Ishikawa (cell line): ENCODE measurements around the gene GPR137C.

Experiments
- CEBPB ChIP-seq: IDR thresholded peaks from 2 replicates; pipeline ENCODE4 v1.6.1; 2012
- CREB1 ChIP-seq: IDR thresholded peaks from 2 replicates; pipeline ENCODE4 v1.6.1; 2012; ENCODE audit warnings: low read depth
- EGR1 ChIP-seq: IDR thresholded peaks from 2 replicates; pipeline ENCODE4 v1.6.1; 2012
- EP300 ChIP-seq: IDR thresholded peaks from 2 replicates; pipeline ENCODE4 v1.6.1; 2012; ENCODE audit warnings: borderline replicate concordance
- FOXM1 ChIP-seq: IDR thresholded peaks from 2 replicates; pipeline ENCODE4 v1.6.1; 2012; ENCODE audit warnings: low read depth, borderline replicate concordance
- NFIC ChIP-seq: IDR thresholded peaks from 2 replicates; pipeline ENCODE4 v1.6.1; 2012
- RAD21 ChIP-seq: IDR thresholded peaks from 2 replicates; pipeline ENCODE4 v1.6.1; 2012; ENCODE audit warnings: low read depth
- REST ChIP-seq: IDR thresholded peaks from 2 replicates; pipeline ENCODE4 v1.6.1; 2012; ENCODE audit warnings: low read depth, mild to moderate bottlenecking
- TAF1 ChIP-seq: IDR thresholded peaks from 2 replicates; pipeline ENCODE4 v1.6.1; 2012; ENCODE audit warnings: low read depth, mild to moderate bottlenecking
- TCF12 ChIP-seq: IDR thresholded peaks from 2 replicates; pipeline ENCODE4 v1.6.1; 2012; ENCODE audit warnings: low read depth
- TEAD4 ChIP-seq: IDR thresholded peaks from 2 replicates; pipeline ENCODE4 v1.6.1; 2012
- USF1 ChIP-seq: IDR thresholded peaks from 2 replicates; pipeline ENCODE4 v1.6.1; 2012
- YY1 ChIP-seq: IDR thresholded peaks from 2 replicates; pipeline ENCODE4 v1.6.1; 2012; ENCODE audit warnings: low read depth
- ZBTB7A ChIP-seq: IDR thresholded peaks from 2 replicates; pipeline ENCODE4 v1.6.1; 2012; ENCODE audit warnings: low read depth
- TF ChIP-seq, protein P1 (sequence below): IDR thresholded peaks from 2 replicates; pipeline ENCODE4 v1.6.1; 2012

GPR137C gene

DNA sequence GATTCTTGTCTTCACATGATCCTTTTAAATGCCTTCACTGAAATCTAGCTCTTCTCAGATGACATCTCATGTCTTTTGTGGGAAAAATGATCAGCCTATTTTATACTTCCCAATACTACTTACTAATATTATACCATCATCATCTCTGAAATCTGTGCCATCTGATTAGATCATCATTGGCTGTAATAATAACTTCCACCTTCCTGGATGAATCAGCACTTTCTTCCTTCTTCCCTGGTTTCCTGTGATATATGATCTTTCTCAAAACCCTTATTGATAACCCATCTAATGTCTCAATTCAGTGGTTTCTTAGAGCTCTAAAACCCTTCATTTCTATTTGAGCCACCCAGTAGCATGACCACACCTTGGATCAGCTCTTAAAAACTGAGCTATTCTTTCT, 30.9 kb downstream of the GPR137C start:
- TF ChIP-seq USF1 = no peak
- TF ChIP-seq, protein P1, sequence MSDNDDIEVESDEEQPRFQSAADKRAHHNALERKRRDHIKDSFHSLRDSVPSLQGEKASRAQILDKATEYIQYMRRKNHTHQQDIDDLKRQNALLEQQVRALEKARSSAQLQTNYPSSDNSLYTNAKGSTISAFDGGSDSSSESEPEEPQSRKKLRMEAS = no peak
- no peak for TF ChIP-seq TEAD4
- TF ChIP-seq NFIC = no peak
- TF ChIP-seq RAD21 = no peak
- TF ChIP-seq CEBPB = no peak
- TF ChIP-seq REST = no peak
- TF ChIP-seq FOXM1 = no peak
- TF ChIP-seq TCF12 = no peak
- no peak for TF ChIP-seq EGR1
- no peak for TF ChIP-seq ZBTB7A
- TF ChIP-seq CREB1 = no peak
- no peak for TF ChIP-seq EP300
- TF ChIP-seq YY1 = no peak
- TF ChIP-seq TAF1 = no peak

- no peak for TF ChIP-seq REST
- TF ChIP-seq ZBTB7A = no peak
- no peak for TF ChIP-seq TAF1
- TF ChIP-seq YY1 = no peak
- TF ChIP-seq CEBPB = no peak
- no peak for TF ChIP-seq EGR1
- no peak for TF ChIP-seq EP300
- TF ChIP-seq USF1 = no peak
- TF ChIP-seq RAD21 = no peak
- no peak for TF ChIP-seq TCF12
- TF ChIP-seq, protein P1 = no peak
- no peak for TF ChIP-seq CREB1
- no peak for TF ChIP-seq TEAD4
- TF ChIP-seq NFIC = no peak
- TF ChIP-seq FOXM1 = no peak
Measured at GRCh38 chr14:52589646-52590045, 37.0 kb downstream of the GPR137C start.

DNA sequence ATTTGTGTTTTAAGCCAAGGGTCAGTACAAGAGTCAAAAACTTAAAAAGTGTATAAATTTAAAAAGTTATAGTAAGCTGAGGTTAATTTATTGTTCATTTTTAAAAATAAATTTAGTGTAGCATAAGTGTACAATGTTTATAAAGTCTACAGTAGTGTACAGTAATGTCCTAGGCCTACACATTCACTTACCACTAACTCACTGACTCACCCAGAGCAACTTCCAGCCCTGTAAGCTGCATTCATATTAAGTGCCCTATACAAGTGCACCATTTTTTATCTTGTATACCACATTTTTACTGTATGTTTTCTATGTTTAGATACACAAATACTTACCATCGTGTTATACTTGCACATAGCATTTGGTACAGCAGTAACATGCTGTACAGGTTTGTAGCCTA, 37.7 kb downstream of the GPR137C start:
- TF ChIP-seq RAD21 (no peak), EP300 (no peak), FOXM1 (no peak)

DNA sequence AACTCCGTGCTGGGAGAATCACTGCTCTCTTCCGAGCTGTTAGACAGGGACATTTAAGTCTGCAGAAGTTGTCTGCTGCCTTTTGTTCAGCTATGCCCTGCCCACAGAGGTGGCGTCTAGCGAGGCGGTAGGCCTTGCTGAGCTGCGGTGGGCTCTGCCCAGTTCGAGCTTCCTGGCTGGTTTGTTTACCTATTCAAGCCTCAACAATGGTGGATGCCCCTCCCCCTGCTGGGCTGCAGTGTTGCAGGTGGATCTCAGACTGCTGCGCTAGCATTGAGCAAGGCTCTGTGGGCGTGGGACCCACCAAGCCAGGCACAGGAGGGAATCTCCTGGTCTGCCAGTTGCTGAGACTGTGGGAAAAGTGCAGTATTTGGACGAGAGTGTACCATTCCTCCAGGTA, 43.7 kb downstream of the GPR137C start:
- TF ChIP-seq TEAD4 (no peak), EGR1 (no peak), NFIC (no peak), CREB1 (no peak), CEBPB (no peak), YY1 (no peak), FOXM1 (no peak), ZBTB7A (no peak), EP300 (no peak)
- TF ChIP-seq, protein P1 = no peak

GRCh38 chr14:52596861-52597260, 44.2 kb downstream of the GPR137C start:
- no peak for TF ChIP-seq TEAD4
- TF ChIP-seq EGR1 = no peak
- TF ChIP-seq ZBTB7A = no peak
- no peak for TF ChIP-seq REST
- no peak for TF ChIP-seq NFIC
- TF ChIP-seq, protein P1 = no peak
- TF ChIP-seq YY1 = no peak
- TF ChIP-seq RAD21 = no peak
- no peak for TF ChIP-seq FOXM1
